Pulmonary artery endothelial cell (primary cell): ENCODE data around the gene ZNG1B. TPM values are rescaled to one million over a fixed set of nuclear protein-coding genes. Genes with fewer than 3 reads are reported as not detected.
"Not testable (repeated sequence)": the region's sequence is repeated elsewhere in the genome, so short reads cannot be mapped to it uniquely, and the experiment has no call there.

Source experiments
- DNase-seq: peaks from one replicate; pipeline ENCODE4 v3.0.0-alpha.2; 2011; ENCODE audit warnings: low read depth, low spot score
- total RNA-seq: library from RNA; depleted of rRNA; stranded (reverse); fragments of >200 nt; gene quantifications from 2 replicates; pipeline ENCODE4 v1.2.3, GENCODE V29; 2014

ZNG1B gene
- total RNA-seq: 18.7 and 37.9 TPM in 2 replicates

DNA sequence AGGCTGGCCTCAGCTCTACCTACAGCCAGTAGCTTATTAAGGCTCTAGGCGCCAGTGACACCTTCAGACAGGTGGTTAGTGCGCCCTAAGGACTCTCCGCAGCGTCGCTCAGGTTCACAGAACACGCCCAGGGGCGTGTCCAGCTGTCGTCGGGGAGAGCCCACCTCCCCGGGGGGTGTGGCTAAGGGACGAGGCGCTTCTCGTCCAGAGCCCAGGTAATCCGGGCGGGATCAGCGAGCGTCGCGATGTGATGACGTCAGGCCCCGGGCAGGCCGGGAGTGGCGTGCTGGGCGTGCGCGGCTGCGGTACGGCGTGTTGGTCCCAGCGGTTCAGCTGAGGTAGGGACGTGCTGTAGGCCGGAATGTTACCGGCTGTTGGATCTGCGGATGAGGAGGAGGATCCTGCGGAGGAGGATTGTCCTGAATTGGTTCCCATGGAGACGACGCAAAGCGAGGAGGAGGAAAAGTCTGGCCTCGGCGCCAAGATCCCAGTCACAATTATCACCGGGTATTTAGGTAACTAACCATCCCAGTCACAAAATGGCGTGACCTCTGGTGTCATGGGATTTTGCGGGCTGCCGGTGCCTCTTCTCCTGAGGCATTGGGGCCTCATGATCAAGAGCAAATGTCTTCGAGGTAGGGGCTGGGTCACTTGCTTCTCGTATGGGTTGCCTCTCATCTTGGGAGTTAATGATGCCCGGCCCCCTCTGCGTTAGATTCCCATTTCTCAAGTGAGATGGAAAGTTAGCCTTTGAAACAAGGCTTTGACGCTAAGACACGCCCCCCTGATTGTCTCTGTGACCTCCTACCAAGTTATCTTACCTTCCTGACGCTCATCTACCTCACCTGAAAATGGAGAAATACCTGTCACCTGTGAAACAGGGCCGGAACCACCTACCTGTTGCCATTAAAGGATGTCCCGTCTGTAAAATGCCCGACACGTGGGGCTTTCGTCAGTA is at the start of gene ZNG1B:
ZNG1B (plus strand) TSS at position 184 of the 958 bp plus-strand sequence; CDS start at position 362, 178 bp downstream.
- DNase-seq: not testable (repeated sequence)

- DNase-seq: peak; percentile 54
These were observed 47.2 kb upstream of the ZNG1B start for GRCh38 chr2:113390124-113390849.

DNA sequence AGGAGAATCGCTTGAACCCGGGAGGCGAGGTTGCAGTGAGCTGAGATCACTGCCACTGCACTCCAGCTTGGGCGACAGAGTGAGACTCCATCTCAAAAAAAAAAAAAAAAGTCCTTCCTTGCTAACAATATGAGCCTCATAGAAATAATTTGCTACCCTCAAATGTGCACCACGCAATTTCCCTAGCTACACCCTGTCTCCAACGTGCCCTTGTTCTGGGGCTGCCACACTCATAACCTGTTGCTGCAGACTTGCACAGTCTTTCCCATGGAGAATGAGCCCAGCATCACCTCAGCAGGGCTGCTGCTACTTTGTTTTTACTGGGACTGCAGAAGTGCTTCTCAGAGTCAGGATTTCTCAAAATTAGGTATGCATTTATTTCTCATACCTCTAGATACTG is 46.4 kb upstream of the ZNG1B start:
- DNase-seq: no peak

DNA sequence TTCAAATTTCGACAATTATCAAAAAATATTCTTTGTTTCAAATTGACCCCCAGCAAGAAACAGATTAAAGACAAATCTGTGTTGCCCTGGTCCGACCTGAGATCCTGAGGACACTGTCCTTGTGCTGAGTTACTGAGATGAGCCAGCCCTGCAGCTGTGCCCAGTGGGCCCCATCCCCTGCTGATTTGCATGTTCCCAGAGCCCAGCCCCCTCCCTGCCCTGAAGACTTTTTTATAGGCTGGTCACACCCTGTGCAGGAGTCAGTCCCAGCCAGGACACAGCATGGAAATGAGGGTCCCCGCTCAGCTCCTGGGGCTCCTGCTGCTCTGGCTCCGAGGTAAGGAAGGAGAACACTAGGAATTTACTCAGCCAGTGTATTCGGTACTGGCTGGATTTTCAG is 31.4 kb upstream of the ZNG1B start:
- DNase-seq: no peak

DNA sequence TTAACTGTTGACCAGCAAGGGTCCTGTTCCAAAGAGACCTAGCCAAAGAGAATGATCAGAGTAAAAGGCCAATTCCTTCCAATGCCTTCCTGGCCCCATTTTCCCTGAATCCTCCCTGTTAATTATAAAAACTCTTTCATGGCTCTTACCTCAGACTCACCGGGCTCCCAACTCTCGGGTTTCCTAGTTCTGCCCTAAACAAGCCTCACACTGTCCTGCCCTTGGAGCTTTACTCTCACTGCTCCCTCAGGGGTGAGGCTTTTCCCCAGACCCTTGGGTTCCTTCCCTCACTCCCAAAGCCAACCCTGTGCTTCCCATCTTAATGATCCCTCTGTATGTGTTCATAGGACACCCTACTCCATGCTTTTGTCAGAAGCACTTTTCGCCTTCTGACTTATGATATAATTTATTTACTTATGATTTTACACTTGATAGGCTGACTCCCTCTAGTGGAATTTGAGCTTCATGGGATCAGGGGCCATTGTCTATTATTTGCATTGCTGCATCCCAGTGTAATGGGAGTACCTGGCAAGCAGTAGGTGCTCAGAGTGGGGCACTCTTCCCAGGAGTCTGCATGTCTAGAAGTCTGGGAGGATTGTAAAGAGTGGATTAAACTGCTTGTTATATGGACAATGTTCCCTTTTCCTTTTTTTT is 29.9 kb upstream of the ZNG1B start:
- DNase-seq: no peak

DNA sequence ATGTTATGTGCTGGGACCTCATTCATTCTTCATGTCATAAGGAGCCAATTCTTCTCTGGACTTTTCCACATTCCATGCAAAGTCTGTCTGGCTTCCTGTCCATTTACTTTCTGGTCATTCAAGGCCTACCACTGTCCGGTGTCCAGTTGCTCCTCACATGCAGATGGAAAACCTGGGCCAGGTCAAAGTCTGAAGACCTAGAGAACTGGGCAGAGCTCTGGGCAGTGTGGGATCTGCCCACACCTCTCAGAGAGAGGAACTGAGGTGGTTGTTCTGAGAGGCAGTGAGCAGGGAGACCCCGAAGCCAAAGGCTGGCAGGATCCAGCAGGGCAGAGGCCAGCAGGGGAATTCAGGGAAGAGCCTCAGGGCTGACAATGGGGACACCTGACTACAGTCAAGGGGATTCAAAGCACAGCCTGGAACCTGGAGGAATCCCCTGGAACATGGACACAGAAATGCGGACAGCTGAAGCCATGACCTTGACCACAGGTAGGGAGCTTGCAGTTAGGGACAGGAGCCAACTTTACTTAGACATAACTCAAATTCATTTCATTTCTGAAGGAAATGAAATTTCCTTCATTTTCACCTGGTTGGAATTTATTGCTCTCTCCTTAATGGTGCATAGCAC is 25.7 kb upstream of the ZNG1B start:
- DNase-seq: not testable (repeated sequence)

DNA sequence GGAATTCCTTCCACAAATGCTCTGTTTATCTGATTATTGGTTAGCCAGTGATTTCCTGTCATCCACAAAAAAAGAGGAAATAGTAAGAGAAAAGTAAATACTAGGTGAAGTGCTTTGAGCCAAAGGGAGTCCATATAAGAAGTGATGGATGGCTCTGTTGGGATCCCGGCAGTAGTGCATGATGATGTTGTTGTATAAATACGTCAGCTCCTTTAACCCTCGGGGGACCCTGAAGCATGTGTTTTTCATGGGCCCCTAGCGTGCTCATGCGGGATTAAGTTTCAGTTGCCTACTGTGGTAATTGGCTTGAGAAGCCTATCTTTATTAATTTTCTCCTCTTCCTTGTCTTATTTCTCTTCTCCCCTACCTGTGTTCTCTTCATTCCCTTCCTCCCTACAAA is 24.7 kb upstream of the ZNG1B start:
- not testable (repeated sequence) for DNase-seq

DNA sequence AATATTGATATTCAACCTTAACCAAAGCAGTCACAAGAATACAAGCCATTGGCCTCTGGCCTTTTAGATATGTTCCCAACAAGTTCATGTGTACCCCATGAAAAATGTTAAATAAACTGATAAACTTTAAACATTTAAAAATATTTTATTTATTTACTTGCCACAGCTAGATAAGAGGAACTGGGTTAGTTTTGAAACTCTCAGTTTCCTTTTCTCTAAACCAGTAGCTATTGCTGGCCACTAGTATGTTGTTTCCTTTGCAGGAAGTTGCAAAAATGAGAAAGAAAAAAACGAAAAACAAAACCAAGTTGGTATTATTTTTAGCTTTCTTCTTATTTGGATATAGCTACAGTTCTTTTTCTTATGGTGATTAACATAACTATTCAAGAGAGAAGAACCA is 5.7 kb upstream of the ZNG1B start:
- not testable (repeated sequence) for DNase-seq

DNA sequence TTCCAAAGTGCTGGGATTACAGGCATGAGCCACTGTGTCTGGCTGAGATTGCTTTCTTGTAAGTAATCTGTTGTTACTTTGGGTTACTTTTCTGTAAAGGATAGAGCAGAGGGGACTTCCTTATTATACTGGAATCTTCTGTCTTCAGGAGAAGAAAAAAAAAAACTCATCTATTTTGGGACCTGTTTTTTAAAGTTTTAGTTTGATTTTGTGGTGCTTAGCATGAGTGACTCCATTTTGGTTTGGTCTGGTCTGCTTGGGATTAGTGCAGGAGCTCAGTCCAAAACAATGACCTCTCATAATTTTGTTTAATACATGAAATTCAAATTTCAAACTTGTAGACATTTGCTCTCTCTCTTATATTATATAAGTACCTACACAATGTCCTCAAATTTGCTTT is 4.0 kb upstream of the ZNG1B start:
- not testable (repeated sequence) for DNase-seq

DNA sequence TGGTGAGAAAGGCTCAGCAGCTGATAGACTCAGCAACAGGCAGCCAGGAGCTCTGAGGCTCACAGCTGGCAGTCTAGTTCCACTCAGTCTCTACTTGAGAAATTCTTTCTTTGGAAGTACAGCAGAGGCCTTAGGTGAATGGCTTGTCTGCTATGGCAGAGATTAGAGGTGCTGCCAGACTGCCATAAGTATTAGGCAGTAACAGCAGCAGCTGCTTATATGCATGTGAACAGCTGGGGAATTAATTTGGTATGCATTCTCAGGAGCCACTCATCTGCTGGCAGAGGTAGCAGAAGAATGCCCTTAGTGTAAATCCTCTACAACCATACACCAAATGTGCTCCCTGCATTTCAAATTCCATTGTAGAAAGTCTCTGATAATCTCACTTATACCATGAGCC is 28.3 kb downstream of the ZNG1B start:
- DNase-seq: not testable (repeated sequence)

GRCh38 chr2:113476688-113477368 is 39.3 kb downstream of the ZNG1B start:
- DNase-seq: not testable (repeated sequence)

DNA sequence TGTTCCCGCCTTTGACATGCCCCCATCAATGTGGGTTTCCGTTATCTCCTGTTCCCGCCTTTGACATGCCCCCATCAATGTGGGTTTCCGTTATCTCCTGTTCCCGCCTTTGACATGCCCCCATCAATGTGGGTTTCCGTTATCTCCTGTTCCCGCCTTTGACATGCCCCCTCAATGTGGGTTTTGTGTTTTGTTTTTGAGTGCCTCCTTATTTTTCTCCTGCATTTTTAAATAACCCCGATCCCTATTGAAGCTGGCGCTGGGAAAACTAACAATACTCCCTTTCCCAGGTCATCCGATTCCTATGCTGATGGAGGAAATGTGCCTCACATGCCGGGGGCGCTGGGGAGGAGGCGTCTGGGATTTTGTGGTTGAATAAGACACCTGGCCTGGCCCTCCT is 59.0 kb downstream of the ZNG1B start:
- DNase-seq: not testable (repeated sequence)

- DNase-seq: not testable (repeated sequence)
These were observed 60.9 kb downstream of the ZNG1B start, which contains the start of gene FOXD4L1 for GRCh38 chr2:113498365-113498764. TSS of gene FOXD4L1 (plus strand) at chr2:113498665. CDS start at chr2:113499257, 592 bp downstream.

- not testable (repeated sequence) for DNase-seq
These were observed 61.8 kb downstream of the ZNG1B start for GRCh38 chr2:113499019-113499885.

GRCh38 chr2:113499886-113500722 is 62.6 kb downstream of the ZNG1B start:
- not testable (repeated sequence) for DNase-seq

GRCh38 chr2:113500723-113501038 is 63.2 kb downstream of the ZNG1B start:
- DNase-seq: not testable (repeated sequence)

DNA sequence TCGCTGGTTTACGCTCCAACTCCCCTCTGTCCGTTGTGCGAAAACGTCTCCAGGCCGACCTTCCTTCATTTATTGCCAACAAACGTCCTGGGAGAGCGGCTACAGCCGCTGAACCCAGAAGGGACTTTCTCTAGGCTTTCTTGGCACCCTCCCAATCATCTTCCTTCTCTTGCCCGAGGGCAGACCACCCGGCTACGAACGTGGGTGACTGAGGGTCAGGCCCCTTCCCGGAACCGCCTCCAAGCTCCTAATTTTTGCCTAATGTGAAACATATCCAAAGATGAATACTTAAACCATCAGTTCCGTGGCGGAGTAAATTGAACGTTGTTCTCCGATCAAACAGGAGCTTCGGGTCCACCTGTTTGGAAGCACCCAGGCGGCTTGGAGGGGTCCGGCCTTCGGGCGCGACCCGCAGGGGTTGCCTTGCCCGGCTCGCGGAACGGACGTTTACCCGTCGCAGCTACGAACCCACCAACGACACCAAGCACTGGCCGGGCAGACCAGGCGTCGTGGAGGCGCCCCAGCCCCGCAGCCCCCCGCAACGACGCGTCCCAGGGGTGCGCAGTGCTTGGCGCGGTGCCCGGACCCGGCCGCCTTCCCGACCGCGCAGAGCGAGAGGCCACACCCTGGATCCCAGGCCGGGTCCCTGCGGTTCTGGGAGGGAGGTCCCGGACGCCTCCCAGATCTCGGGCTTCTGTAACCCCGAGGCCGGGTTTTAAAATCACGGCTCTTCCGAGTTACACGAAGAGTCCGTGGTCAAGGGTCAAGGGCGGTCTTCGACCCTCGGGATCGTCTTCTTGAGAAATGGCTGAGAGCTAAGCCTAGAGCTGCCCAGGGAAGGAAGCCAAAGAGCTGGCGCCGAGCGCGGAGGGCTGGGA is 65.0 kb downstream of the ZNG1B start:
- not testable (repeated sequence) for DNase-seq
